Tibial nerve (tissue), 3 donors: ENCODE measurements around the gene TMEM158.

Experiments
- CTCF ChIP-seq, 5 experiments: fragments of 200-600 bp in 3 of 5; fragments of 450-650 bp in 2 of 5; sonication (generic) in 3 of 5; IDR thresholded peaks; one replicate each; pipeline ENCODE4 v1.5.1; 2016 to 2019; ENCODE audit warnings: antibody characterized with exemption in 5 of 5, mild to moderate bottlenecking in 3 of 5, moderate library complexity in 2 of 5
- POLR2A ChIP-seq, 2 donors: fragments of 450-650 bp; IDR thresholded peaks; one replicate each; pipeline ENCODE4 v1.6.1; 2017; ENCODE audit warnings: antibody characterized with exemption in 2 of 2, mild to moderate bottlenecking in 2 of 2, moderate library complexity in 2 of 2

DNA sequence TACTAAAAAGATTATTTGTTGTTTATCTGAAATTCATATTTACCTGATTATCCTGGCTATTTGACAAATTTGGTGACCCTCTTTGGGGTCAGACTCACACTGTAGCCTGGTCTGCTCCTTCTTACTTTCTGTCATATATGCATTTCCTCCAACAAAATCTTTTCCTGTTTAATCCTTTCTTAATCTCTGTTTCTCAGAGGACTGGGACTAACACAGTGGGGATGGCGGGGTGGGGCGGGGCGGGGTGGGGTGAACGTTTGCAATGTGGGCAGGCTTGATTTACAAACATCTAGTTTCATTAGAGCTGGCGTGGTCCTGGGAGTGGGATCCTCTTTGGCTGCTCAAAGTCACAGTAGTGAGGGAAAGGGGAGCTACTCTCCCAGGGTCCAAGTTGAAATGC, 44.6 kb downstream of the TMEM158 start:
- TF ChIP-seq CTCF (IDR thresholded peaks at IDR 0.05) = no peak
- no peak for TF ChIP-seq POLR2A (IDR thresholded peaks at IDR 0.05)
